HepG2 (cell line): ENCODE data around the gene BHLHE23.

Experiments used
- ARID3A ChIP-seq: IDR thresholded peaks from 2 replicates; pipeline ENCODE4 v1.6.1; 2012; ENCODE audit warnings: low read depth, low read length, improper control_type of control experiment
- ATF2 ChIP-seq: sonication (generic); formaldehyde crosslinking; IDR thresholded peaks from 2 replicates; pipeline ENCODE4 v1.4.0; 2020; ENCODE audit warnings: missing genetic modification reagents
- CTCF ChIP-seq: sonication (generic); formaldehyde crosslinking; IDR thresholded peaks from 2 replicates; pipeline ENCODE4 v1.5.0; 2020; ENCODE audit warnings: mild to moderate bottlenecking, missing genetic modification reagents, moderate library complexity
- ESRRA ChIP-seq: sonication (generic); formaldehyde crosslinking; IDR thresholded peaks from 2 replicates; pipeline ENCODE4 v1.5.1; 2020; ENCODE audit warnings: mild to moderate bottlenecking, low read depth, missing genetic modification reagents
- FOXM1 ChIP-seq: sonication (generic); formaldehyde crosslinking; IDR thresholded peaks from 2 replicates; pipeline ENCODE4 v1.5.0; 2020; ENCODE audit warnings: missing genetic modification reagents
- MZF1 ChIP-seq: sonication (generic); formaldehyde crosslinking; IDR thresholded peaks from 2 replicates; pipeline ENCODE4 v1.8.1; 2023; ENCODE audit warnings: mild to moderate bottlenecking, missing genetic modification reagents, borderline replicate concordance
- POGZ ChIP-seq: sonication (generic); formaldehyde crosslinking; IDR thresholded peaks from 2 replicates; pipeline ENCODE4 v1.4.0; 2020; ENCODE audit warnings: mild to moderate bottlenecking, missing genetic modification reagents
- SETDB1 ChIP-seq: sonication (generic); formaldehyde crosslinking; IDR thresholded peaks from 2 replicates; pipeline ENCODE4 v1.5.1; 2020; ENCODE audit warnings: missing genetic modification reagents, mild to moderate bottlenecking, borderline replicate concordance
- TEAD3 ChIP-seq: optimal IDR thresholded peaks from 2 replicates; pipeline ENCODE3; 2016; ENCODE audit warnings: borderline replicate concordance
- ZFP37 ChIP-seq: sonication (generic); formaldehyde crosslinking; IDR thresholded peaks from 2 replicates; pipeline ENCODE4 v1.4.0; 2020; ENCODE audit warnings: missing genetic modification reagents, borderline replicate concordance
- ZNF20 ChIP-seq: sonication (generic); formaldehyde crosslinking; IDR thresholded peaks from 2 replicates; pipeline ENCODE4 v1.4.0; 2020; ENCODE audit warnings: mild to moderate bottlenecking, moderate library complexity, missing genetic modification reagents
- ZNF232 ChIP-seq: sonication (generic); formaldehyde crosslinking; IDR thresholded peaks from 2 replicates; pipeline ENCODE4 v1.4.0; 2020; ENCODE audit warnings: missing genetic modification reagents, borderline replicate concordance
- ZNF280D ChIP-seq: sonication (generic); formaldehyde crosslinking; IDR thresholded peaks from 2 replicates; pipeline ENCODE4 v1.5.1; 2020; ENCODE audit warnings: mild to moderate bottlenecking, missing genetic modification reagents
- ZNF329 ChIP-seq: sonication (generic); formaldehyde crosslinking; IDR thresholded peaks from 2 replicates; pipeline ENCODE4 v1.9.0; 2021; ENCODE audit warnings: low read depth, mild to moderate bottlenecking, missing genetic modification reagents

GRCh38 chr20:62959101-62959971 lies 47.4 kb downstream of the BHLHE23 start:
- TF ChIP-seq ZNF232 (CRISPR knock-in tag): no peak
- TF ChIP-seq ZNF280D: no peak
- no peak for TF ChIP-seq ESRRA (CRISPR knock-in tag)
- TF ChIP-seq FOXM1 (CRISPR knock-in tag): no peak
- no peak for TF ChIP-seq ATF2 (CRISPR knock-in tag)
- TF ChIP-seq SETDB1 (CRISPR knock-in tag): no peak
- TF ChIP-seq MZF1 (CRISPR knock-in tag): no peak
- no peak for TF ChIP-seq ZFP37 (CRISPR knock-in tag)
- no peak for TF ChIP-seq ZNF20 (CRISPR knock-in tag)
- TF ChIP-seq ZNF329: no peak
- no peak for TF ChIP-seq POGZ
- TF ChIP-seq TEAD3: no peak
- TF ChIP-seq ARID3A: no peak
- TF ChIP-seq CTCF: no peak
